HG03457 (cell line): ENCODE results near the gene PRKCB.
"Not testable (repeated sequence)": the region's sequence is repeated elsewhere in the genome, so short reads cannot be mapped to it uniquely, and the experiment has no call there.

Source experiments
- ATAC-seq: cut with Tn5 transposase; IDR thresholded peaks from one replicate; pipeline ENCODE4 v1.9.1; 2021; ENCODE audit warnings: moderate number of reproducible peaks; ENCODE audit not compliant: unreplicated experiment

The PRKCB gene

DNA sequence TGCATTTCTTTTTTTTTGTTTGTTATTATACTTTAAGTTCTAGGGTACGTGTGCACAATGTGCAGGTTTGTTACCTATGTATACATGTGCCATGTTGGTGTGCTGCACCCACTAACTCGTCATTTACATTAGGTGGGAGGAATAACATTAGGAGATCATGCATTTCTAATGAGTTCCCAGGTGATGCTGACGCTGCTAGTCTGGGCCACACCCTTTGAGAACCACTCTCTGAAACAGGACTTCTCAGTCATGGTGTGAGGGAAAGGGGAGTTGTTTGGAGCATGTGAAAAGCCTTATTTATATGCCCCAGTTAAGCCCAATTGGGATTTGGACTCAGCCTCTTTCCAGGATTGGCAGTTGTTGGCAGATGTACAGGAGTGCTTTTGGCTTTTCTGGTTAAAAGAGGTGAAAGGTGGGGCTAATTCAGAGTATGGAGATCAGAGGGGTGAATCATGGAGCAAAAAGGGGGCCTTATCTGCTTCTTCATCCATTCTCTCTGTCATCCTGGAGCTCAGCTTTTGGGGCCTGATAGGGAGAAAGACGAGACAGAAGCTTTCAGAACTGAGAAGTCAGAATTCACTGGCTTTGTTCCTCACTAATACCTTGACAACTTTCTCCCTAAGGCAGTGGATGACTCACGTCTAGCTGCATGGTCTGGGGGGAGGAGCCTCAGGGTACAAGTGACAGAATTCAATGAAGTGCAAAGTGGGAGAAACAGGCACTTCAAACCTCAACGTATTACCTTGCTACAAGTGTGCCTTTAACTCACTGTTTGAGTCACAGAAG lies 240.3 kb downstream of the PRKCB start:
- ATAC-seq = no peak

GRCh38 chr16:24077292-24077691 lies 241.5 kb downstream of the PRKCB start:
- ATAC-seq = no peak

- ATAC-seq = no peak
These were observed 242.2 kb downstream of the PRKCB start for GRCh38 chr16:24077966-24078365.

DNA sequence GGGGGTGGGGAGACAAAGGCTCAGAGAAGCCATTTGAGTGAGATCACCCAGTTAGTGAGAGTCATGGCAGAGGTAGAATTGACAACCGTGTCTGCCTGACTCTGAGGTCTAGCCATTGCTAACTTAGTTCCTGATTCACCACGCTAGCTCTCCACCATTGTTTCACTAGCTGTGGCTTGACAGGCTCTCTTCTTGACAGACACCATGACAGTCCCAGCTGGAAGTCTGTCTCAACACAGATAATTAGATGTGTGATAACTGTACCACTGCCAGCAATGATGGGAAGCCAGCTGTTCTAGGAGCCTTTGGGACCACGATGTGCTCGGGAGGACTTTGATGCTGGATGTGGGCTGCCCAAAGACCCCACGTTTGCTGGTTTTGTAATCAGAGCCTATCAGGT lies 249.9 kb downstream of the PRKCB start:
- no peak for ATAC-seq

GRCh38 chr16:24087891-24088410 lies 252.2 kb downstream of the PRKCB start:
- no peak for ATAC-seq

DNA sequence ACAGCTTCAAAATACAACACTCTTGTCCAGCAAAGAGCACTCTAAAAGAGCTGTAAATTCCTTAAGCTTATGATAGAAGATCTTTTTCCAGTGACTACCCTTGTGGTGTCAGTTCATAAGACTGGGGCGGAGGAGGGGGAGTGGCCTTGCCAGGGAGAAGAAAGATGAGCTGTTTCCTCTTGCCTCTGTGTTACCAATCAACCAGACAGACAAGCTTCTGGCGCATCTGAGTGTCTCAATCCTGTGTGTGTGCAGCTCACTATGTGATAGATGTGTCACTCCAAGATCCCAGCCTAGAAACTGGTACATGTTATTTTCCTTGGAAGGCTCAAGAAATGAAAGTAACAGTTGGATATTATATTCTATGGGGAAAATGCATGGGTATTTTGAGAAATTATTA lies 253.0 kb downstream of the PRKCB start:
- ATAC-seq = no peak

DNA sequence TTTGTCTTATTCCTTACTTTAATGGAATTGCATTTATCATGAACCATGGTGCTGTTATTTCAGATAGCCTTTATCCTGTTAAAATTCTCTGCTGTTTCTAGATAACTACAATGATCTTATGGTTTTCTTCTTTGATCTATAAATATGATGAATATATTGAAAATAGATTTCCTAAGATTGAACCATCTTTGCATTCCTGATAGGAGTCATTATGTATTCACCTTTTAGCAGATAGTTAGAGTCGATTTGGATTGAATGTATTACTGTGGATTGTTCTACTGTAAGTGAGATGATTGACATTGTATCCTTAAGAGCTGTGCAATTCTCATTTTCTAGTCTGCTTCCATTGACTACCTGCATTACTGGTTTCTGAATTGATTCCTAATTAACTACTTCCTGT lies 255.3 kb downstream of the PRKCB start:
- ATAC-seq = no peak

GRCh38 chr16:24093049-24093448 lies 257.3 kb downstream of the PRKCB start:
- no peak for ATAC-seq

- ATAC-seq = no peak
These were observed 258.9 kb downstream of the PRKCB start for GRCh38 chr16:24094660-24095059.

DNA sequence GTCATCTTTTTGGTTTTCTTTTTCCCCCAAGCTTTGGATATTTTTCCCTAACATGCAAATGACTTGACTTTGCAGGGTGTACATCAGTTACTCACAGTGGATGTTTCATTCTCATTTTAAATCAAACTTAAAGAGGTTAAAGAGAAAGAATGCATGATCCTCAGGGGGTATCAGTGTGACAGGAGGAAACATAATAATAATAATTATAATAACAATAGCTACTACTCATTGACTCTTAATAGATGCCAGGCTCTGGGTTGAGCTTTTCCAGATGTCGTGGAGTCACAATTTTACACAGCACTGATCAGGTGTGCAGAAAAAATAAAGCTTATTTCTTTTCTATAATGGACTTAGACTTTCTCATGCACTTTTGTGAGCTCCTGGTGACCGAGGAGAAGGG lies 263.1 kb downstream of the PRKCB start:
- no peak for ATAC-seq

DNA sequence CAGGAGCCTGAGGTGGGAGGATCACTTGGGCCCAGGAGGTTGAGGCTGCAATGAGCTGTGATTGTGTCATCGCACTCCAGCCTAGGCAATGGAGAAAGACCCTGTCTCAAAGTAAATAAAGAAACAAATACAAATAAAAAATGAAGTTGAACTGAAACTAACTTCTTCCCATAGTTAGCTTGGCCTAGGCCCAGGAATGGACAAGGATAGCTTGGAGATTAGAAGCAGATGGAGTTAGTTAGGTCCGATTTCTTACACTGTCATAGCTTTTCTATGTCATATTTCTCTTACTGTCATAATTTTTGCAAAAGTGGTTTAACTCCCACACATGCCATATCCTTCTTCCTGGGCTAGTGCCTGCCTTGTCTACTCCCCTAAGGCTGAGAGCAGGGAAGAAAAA lies 265.6 kb downstream of the PRKCB start:
- no peak for ATAC-seq

- no peak for ATAC-seq
These were observed 266.5 kb downstream of the PRKCB start for GRCh38 chr16:24102209-24102660.

- ATAC-seq = not testable (repeated sequence)
These were observed 269.7 kb downstream of the PRKCB start for GRCh38 chr16:24105471-24105870.

- ATAC-seq = not testable (repeated sequence)
These were observed 272.3 kb downstream of the PRKCB start for GRCh38 chr16:24108090-24108489.

DNA sequence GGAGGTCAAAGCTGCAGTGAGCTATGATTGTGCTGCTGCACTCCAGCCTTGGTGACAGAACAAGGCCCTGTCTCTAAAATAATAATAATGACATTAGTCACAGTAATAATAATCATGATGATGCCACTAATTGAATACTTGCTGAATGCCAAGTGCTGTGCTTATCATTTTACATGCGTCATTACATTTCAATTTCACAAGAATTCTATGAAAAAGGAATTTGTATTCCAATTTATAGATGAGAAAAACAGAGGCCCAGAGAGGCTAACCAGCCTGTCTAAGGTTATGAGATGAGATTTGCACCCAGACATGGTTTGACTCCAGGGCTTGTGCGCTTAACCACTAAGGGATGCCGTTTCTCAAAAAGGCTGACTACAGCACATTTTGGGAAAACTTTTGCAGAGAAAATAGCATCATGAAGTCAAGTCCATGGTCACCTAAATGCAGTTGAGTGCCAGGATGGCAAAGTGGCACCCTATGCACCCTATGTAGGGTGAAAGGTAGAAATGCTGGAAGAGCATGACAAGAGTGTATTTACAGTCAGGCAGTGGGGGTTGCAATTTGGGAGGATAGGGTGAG lies 276.0 kb downstream of the PRKCB start:
- no peak for ATAC-seq

- no peak for ATAC-seq
These were observed 277.4 kb downstream of the PRKCB start for GRCh38 chr16:24113115-24113745.

- ATAC-seq = no peak
These were observed 279.1 kb downstream of the PRKCB start for GRCh38 chr16:24114876-24115275.

GRCh38 chr16:24116046-24116776 lies 280.4 kb downstream of the PRKCB start:
- no peak for ATAC-seq

- ATAC-seq = no peak
These were observed 281.2 kb downstream of the PRKCB start for GRCh38 chr16:24116989-24117388.

DNA sequence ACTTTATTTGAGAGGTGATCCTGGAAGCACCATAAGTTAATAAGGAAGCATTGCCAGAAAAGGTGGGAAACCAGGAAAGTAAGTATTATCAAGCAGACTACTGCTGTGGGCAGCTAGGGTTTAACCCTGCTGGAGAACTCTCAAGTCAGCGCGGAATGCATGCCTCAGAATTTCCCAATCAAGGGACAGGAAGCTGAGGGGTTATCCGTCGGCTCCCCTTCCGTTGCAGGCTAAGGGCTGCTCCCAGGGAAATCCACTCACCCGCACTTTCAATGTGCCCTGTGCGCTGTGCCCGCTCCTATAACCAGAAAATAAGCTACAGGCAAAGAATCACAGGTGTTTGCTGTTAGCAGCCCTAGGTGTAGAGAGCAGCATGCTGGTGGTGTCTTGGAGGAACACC lies 281.9 kb downstream of the PRKCB start:
- ATAC-seq = no peak

DNA sequence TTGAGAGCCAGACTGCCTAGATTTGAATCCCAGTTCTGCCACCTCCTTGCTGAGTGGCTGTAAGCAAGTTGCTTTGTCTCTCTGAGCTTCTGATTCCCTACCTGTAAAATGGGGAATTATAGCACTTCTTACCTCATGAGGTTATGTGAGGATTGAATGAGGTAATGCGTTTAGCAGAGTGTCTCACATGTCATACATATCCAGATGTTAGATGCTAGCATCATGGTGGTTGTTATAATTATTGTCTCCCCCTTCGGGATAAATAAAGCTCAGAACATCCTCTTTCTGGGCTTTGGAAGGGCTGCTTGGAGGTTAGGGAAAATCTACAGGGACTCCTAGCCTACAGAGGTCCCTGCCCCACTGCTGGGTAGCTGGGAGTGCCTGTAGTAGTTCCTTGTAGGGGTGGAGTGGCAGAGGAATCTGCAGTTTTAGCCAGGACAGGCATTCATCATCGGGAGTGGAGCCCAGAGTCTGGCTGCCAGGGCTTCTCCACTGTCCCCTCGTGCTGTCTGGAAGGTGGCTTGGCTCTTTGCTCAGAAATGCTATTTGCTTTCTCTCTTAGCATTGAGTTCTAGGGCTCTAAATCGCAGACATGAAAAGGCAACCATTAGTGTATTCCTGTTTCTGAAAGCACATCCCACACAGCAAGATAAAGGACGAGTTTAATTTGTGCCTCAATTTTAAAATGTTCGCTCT lies 282.5 kb downstream of the PRKCB start:
- ATAC-seq = no peak
